HepG2 (cell line): Measurements from ENCODE around the gene PIP5KL1. TPM values are rescaled to one million over a fixed set of nuclear protein-coding genes. Genes with fewer than 3 reads are reported as not detected.

ENCODE experiments used
- CEBPB ChIP-seq: IDR thresholded peaks from 2 replicates; pipeline ENCODE4 v1.6.1; 2011; ENCODE audit warnings: low read depth, low read length, improper control_type of control experiment, borderline replicate concordance
- FLYWCH1 ChIP-seq: sonication (generic); formaldehyde crosslinking; IDR thresholded peaks from 2 replicates; pipeline ENCODE4 v1.8.1; 2023; ENCODE audit warnings: mild to moderate bottlenecking, missing genetic modification reagents
- FOXJ3 ChIP-seq: sonication (generic); formaldehyde crosslinking; IDR thresholded peaks from 2 replicates; pipeline ENCODE4 v1.4.0; 2020; ENCODE audit warnings: missing genetic modification reagents, mild to moderate bottlenecking, borderline replicate concordance
- HDAC6 ChIP-seq: fragments of 200-600 bp; sonication (generic); IDR thresholded peaks from 2 replicates; pipeline ENCODE4 v1.7.0; 2017; ENCODE audit warnings: mild to moderate bottlenecking, antibody characterized with exemption, low read length, low read depth
- KDM5A ChIP-seq: fragments of 200-600 bp; sonication (generic); IDR thresholded peaks from 2 replicates; pipeline ENCODE4 v1.7.0; 2018; ENCODE audit warnings: antibody characterized with exemption, mild to moderate bottlenecking, low read length, borderline replicate concordance
- LRRFIP1 ChIP-seq: sonication (generic); formaldehyde crosslinking; conservative IDR thresholded peaks from 2 replicates; pipeline ENCODE4 v1.4.0; 2020; ENCODE audit warnings: missing genetic modification reagents
- MEF2D ChIP-seq: sonication (generic); formaldehyde crosslinking; IDR thresholded peaks from 2 replicates; pipeline ENCODE4 v1.5.1; 2020; ENCODE audit warnings: mild to moderate bottlenecking, missing genetic modification reagents
- NFIB ChIP-seq: sonication (generic); formaldehyde crosslinking; IDR thresholded peaks from 2 replicates; pipeline ENCODE4 v1.9.0; 2021; ENCODE audit warnings: missing genetic modification reagents, mild to moderate bottlenecking, borderline replicate concordance
- NFKBIZ ChIP-seq: IDR thresholded peaks from 2 replicates; pipeline ENCODE4 v1.6.1; 2018; ENCODE audit warnings: missing genetic modification reagents, missing compliant biosample characterization
- NR2C2 ChIP-seq: sonication (generic); formaldehyde crosslinking; IDR thresholded peaks from 2 replicates; pipeline ENCODE4 v1.4.0; 2020; ENCODE audit warnings: missing genetic modification reagents, mild to moderate bottlenecking, moderate library complexity, borderline replicate concordance
- POGK ChIP-seq: sonication (generic); formaldehyde crosslinking; conservative IDR thresholded peaks from 2 replicates; pipeline ENCODE4 v1.8.0; 2022; ENCODE audit warnings: mild to moderate bottlenecking, moderate library complexity, missing genetic modification reagents
- PRDM15 ChIP-seq: sonication (generic); formaldehyde crosslinking; IDR thresholded peaks from 2 replicates; pipeline ENCODE4 v1.4.0; 2020; ENCODE audit warnings: missing genetic modification reagents
- RCOR2 ChIP-seq: IDR thresholded peaks from 2 replicates; pipeline ENCODE4 v1.6.1; 2016; ENCODE audit warnings: missing biosample characterization, missing genetic modification reagents
- SP4 ChIP-seq: sonication (generic); formaldehyde crosslinking; IDR thresholded peaks from 2 replicates; pipeline ENCODE4 v1.8.1; 2023; ENCODE audit warnings: mild to moderate bottlenecking, missing genetic modification reagents
- ZFP91 ChIP-seq: sonication (generic); formaldehyde crosslinking; IDR thresholded peaks from 2 replicates; pipeline ENCODE4 v1.9.0; 2022; ENCODE audit warnings: missing genetic modification reagents, mild to moderate bottlenecking, borderline replicate concordance
- ZMYM2 ChIP-seq: sonication (generic); formaldehyde crosslinking; IDR thresholded peaks from 2 replicates; pipeline ENCODE4 v1.8.0; 2022; ENCODE audit warnings: mild to moderate bottlenecking, missing genetic modification reagents
- ZNF317 ChIP-seq: sonication (generic); formaldehyde crosslinking; IDR thresholded peaks from 2 replicates; pipeline ENCODE4 v1.5.0; 2020; ENCODE audit warnings: mild to moderate bottlenecking, missing genetic modification reagents
- ZNF350 ChIP-seq: sonication (generic); formaldehyde crosslinking; IDR thresholded peaks from 2 replicates; pipeline ENCODE4 v1.4.0; 2020; ENCODE audit warnings: mild to moderate bottlenecking, low read depth, missing genetic modification reagents, borderline replicate concordance
- ZNF589 ChIP-seq: sonication (generic); formaldehyde crosslinking; conservative IDR thresholded peaks from 2 replicates; pipeline ENCODE4 v1.8.0; 2022; ENCODE audit warnings: mild to moderate bottlenecking, moderate library complexity, missing genetic modification reagents
- polyA plus RNA-seq, 8 experiments: library from polyadenylated mRNA; depleted of rRNA in 3 of 8; stranded (reverse) in 7 of 8; unstranded in 1 of 8; fragments of >200 nt; fragmentation: Illumina TruSeq in 4 of 8; extraction: Trizol in 4 of 8; gene quantifications; 2 replicates each; pipeline versions ENCODE4 v1.2.1 to v1.2.3, GENCODE V29; 2011 to 2016; ENCODE audit warnings: low read depth in 4 of 8, missing spikeins in 1 of 8, mixed read lengths in 1 of 8; ENCODE audit not compliant: insufficient read depth in 1 of 8
- total RNA-seq, 5 experiments: library from RNA; depleted of rRNA; stranded (reverse); fragments of >200 nt; fragmentation: Illumina TruSeq; extraction: Trizol; gene quantifications; 2 replicates each; pipeline ENCODE4 v1.2.3, GENCODE V29; 2016; ENCODE audit warnings: low read depth in 1 of 5

PIP5KL1 gene
- total and polyA plus RNA-seq, 2 of the 13 experiments (the other 11 are each of a cell fraction or from before 2014, with no cell fraction given) = 0.20 to 0.49 TPM

- TF ChIP-seq MEF2D (CRISPR knock-in tag) (0 out of 2 replicates have a peak, but pooled peaks have one; percentile 26), SP4 (0 out of 2 replicates have a peak, but pooled peaks have one; percentile 10), ZNF350 (peak; percentile 36; the same call in 1 of the 2 replicates), FLYWCH1 (CRISPR knock-in tag) (no peak), ZMYM2 (CRISPR knock-in tag) (no peak), HDAC6 (no peak), ZNF317 (CRISPR knock-in tag) (no peak), NR2C2 (CRISPR knock-in tag) (0 out of 2 replicates have a peak, but pooled peaks have one; percentile 35), PRDM15 (CRISPR knock-in tag) (peak; percentile 31; the same call in 1 of the 2 replicates), CEBPB (no peak), NFKBIZ (no peak), ZNF589 (no peak), ZFP91 (CRISPR knock-in tag) (peak; percentile 58; the same call in 1 of the 2 replicates), RCOR2 (CRISPR knock-in tag) (0 out of 2 replicates have a peak, but pooled peaks have one; percentile 47), FOXJ3 (CRISPR knock-in tag) (no peak), KDM5A (no peak), NFIB (CRISPR knock-in tag) (no peak), LRRFIP1 (CRISPR knock-in tag) (no peak), POGK (CRISPR knock-in tag) (no peak)
Observed at GRCh38 chr9:127955294-127956015, 24.9 kb upstream of the PIP5KL1 start (continued).
